ENCODE data around the gene SND1.
"Not testable (repeated sequence)": the region's sequence is repeated elsewhere in the genome, so short reads cannot be mapped to it uniquely, and the experiment has no call there.

The SND1 gene

GRCh38 chr7:127955051-127955531 lies 303.1 kb downstream of the SND1 start:
- TF ChIP-seq CTCF (IDR thresholded peaks at IDR 0.05; ENCODE audit: extremely low read depth, missing control alignments) = no peak
- no peak for DNase-seq (ENCODE audit: low spot score)

GRCh38 chr7:127957886-127958285 lies 305.9 kb downstream of the SND1 start:
- DNase-seq (ENCODE audit: low spot score) = no peak
- no peak for TF ChIP-seq CTCF (IDR thresholded peaks at IDR 0.05; ENCODE audit: extremely low read depth, missing control alignments)

- TF ChIP-seq CTCF (IDR thresholded peaks at IDR 0.05; ENCODE audit: extremely low read depth, missing control alignments) = no peak
- DNase-seq (ENCODE audit: low spot score) = no peak
Measured at GRCh38 chr7:127959770-127960169, 307.8 kb downstream of the SND1 start.

GRCh38 chr7:127961786-127962453 lies 309.9 kb downstream of the SND1 start:
- TF ChIP-seq CTCF (IDR thresholded peaks at IDR 0.05; ENCODE audit: extremely low read depth, missing control alignments) = no peak
- no peak for DNase-seq (ENCODE audit: low spot score)

- no peak for TF ChIP-seq CTCF (IDR thresholded peaks at IDR 0.05; ENCODE audit: extremely low read depth, missing control alignments)
- DNase-seq (ENCODE audit: low spot score) = no peak
Measured at GRCh38 chr7:127962589-127963361, 310.8 kb downstream of the SND1 start.

- DNase-seq (ENCODE audit: low spot score) = not testable (repeated sequence)
Measured at GRCh38 chr7:127963850-127964249, 311.9 kb downstream of the SND1 start.

DNA sequence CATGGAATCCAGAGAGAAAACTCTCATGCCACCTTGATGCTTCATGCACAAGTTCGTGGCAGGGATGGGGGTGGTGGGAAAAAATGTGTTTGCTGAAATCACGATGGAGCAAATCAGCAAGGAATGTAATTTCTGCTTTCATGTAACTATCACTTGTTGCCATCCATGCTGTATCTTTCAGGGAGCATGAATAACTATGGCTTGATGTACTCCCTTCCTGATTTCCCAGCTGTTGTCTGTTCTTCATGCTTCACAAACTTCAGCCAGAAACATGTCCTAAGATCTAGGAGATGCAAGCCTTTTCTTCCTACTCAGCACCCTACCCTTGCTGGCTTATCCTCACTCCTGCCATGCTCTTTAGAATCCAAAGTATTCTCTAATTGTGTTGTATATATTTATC lies 315.3 kb downstream of the SND1 start:
- no peak for TF ChIP-seq CTCF (IDR thresholded peaks at IDR 0.05; ENCODE audit: extremely low read depth, missing control alignments)
- no peak for DNase-seq (ENCODE audit: low spot score)

Measured in GM20000 (cell line).